T-helper 1 cell treated with Interleukin-12 subunit alpha and Interleukin-12 subunit beta and Interleukin-4 antibody, amounts not matched to agents 30 μg/mL and 1 μg/mL, for 36 hours (primary cell): ENCODE data around the gene ADIPOQ.
"Not testable (repeated sequence)": the region's sequence is repeated elsewhere in the genome, so short reads cannot be mapped to it uniquely, and the experiment has no call there.

Experiments used
- H3K27ac Mint-ChIP-seq: one replicate; pipeline ENCODE4 v1.8.0; 2021; ENCODE audit warnings: mild to moderate bottlenecking, mixed read lengths
- H3K27me3 Mint-ChIP-seq: one replicate; pipeline ENCODE4 v1.8.0; 2021; ENCODE audit warnings: low read depth, mixed read lengths
- H3K36me3 Mint-ChIP-seq: one replicate; pipeline ENCODE4 v1.8.0; 2021; ENCODE audit warnings: low read depth, mixed read lengths
- H3K4me1 Mint-ChIP-seq: one replicate; pipeline ENCODE4 v1.8.0; 2021; ENCODE audit warnings: low read depth, mixed read lengths
- H3K4me3 Mint-ChIP-seq: one replicate; pipeline ENCODE4 v1.8.0; 2021; ENCODE audit warnings: mild to moderate bottlenecking, moderate library complexity, mixed read lengths
- H3K9me3 Mint-ChIP-seq: one replicate; pipeline ENCODE4 v1.8.0; 2021; ENCODE audit warnings: mixed read lengths

ADIPOQ gene

DNA sequence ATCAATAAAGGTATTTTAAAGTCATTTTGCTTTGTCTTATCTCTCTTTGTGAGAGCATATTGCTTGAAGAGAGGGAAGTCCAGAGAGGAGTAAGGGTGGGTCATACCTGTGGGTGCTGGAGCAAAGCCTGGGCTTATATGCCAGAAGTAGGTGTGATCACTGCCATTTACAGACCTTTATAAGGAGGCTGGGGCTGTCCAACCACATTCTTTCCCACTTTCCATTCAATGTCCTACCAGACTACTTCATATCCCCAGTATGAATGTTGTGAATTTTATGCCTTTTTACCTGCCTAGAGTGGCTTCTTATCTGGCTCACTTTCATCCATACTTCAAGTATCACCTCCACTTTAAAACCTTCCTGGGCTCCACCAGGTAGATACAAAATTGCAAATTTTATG is 48.4 kb downstream of the ADIPOQ start:
- H3K36me3 Mint-ChIP-seq: no peaks in the 10 kb centered on the region
- H3K27me3 Mint-ChIP-seq: no peaks in the 10 kb centered on the region
- H3K4me1 Mint-ChIP-seq: peaks cover 5% of the 10 kb centered on the region
- H3K4me3 Mint-ChIP-seq: no peak overlapping the region
- no peaks in the 10 kb centered on the region for H3K9me3 Mint-ChIP-seq
- H3K27ac Mint-ChIP-seq: no peak overlapping the region

DNA sequence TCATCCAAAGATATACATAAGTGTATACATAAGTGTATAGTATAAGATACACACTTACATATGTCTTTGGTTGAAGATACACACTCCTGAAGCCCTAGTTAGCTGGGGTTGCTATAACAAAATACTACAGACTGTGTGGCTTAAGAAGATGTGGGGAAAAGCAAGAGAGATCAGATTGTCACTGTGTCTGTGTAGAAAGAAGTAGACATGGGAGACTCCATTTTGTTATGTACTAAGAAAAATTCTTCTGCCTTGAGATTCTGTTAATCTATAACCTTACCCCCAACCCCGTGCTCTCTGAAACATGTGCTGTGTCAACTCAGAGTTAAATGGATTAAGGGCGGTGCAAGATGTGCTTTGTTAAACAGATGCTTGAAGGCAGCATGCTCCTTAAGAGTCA is 50.6 kb downstream of the ADIPOQ start:
- H3K4me3 Mint-ChIP-seq, H3K27ac Mint-ChIP-seq, H3K27me3 Mint-ChIP-seq, H3K9me3 Mint-ChIP-seq, H3K36me3 Mint-ChIP-seq, H3K4me1 Mint-ChIP-seq: not testable (repeated sequence)

DNA sequence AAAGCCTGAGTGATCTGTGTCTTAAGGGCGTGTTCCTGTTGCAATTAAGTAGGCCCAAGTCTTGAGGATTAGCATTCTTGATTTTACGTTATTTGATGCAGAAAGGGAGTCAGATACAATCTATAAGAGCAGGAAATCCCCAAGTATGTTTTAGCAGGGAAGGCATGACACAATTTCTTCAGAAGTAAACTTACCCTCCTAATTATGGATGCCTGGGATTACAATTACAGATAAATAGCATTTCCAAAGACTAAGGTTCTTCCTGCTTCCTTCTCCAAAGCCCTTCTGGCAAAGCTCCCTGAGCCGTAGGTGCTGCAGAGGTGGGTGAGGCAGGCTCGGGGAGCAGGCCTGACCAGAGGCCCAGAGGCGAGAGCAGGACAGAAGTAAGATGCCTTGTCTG is 52.9 kb downstream of the ADIPOQ start:
- Mint-ChIP-seq H3K4me3 (no peak overlapping the region), H3K36me3 (peaks cover 4% of the 10 kb centered on the region), H3K9me3 (peaks cover 5% of the 10 kb centered on the region), H3K27ac (no peak overlapping the region), H3K27me3 (no peaks in the 10 kb centered on the region), H3K4me1 (peaks cover 9% of the 10 kb centered on the region)

DNA sequence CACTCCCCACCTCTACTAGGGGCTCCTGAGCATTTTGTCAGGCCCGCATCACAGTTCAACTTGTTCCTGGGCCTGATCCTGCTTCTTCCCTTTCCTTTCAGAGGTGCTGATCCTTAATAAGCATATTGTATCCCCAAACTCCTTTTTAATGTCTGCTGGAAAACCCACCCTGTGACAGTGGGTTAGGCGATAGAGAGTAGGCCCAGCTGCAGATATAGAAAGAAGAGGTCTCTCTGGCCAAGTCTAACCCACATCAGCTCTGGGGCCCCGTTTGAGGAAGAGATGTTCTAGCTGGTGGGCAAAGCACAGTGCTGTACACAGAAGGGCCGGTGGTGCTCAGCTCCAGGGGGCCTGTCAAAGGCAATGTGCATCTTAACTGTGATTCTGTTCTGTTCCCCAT is 53.5 kb downstream of the ADIPOQ start:
- Mint-ChIP-seq H3K27me3 (no peaks in the 10 kb centered on the region), H3K9me3 (peaks cover 5% of the 10 kb centered on the region), H3K4me1 (peaks cover 13% of the 10 kb centered on the region), H3K4me3 (no peak overlapping the region), H3K36me3 (peaks cover 4% of the 10 kb centered on the region), H3K27ac (no peak overlapping the region)

- peaks cover 5% of the 10 kb centered on the region for H3K9me3 Mint-ChIP-seq
- no peak overlapping the region for H3K4me3 Mint-ChIP-seq
- no peak overlapping the region for H3K27ac Mint-ChIP-seq
- H3K27me3 Mint-ChIP-seq: no peaks in the 10 kb centered on the region
- peaks cover 4% of the 10 kb centered on the region for H3K36me3 Mint-ChIP-seq
- peaks cover 19% of the 10 kb centered on the region for H3K4me1 Mint-ChIP-seq
Observed at GRCh38 chr3:186896875-186897274, 54.4 kb downstream of the ADIPOQ start.

GRCh38 chr3:186901135-186901734 is 58.7 kb downstream of the ADIPOQ start:
- Mint-ChIP-seq H3K36me3 (peaks cover 38% of the 10 kb centered on the region), H3K27ac (peak overlapping the region; percentile 68), H3K27me3 (no peaks in the 10 kb centered on the region), H3K4me1 (peaks cover 26% of the 10 kb centered on the region), H3K4me3 (no peak overlapping the region), H3K9me3 (peaks cover 43% of the 10 kb centered on the region)

DNA sequence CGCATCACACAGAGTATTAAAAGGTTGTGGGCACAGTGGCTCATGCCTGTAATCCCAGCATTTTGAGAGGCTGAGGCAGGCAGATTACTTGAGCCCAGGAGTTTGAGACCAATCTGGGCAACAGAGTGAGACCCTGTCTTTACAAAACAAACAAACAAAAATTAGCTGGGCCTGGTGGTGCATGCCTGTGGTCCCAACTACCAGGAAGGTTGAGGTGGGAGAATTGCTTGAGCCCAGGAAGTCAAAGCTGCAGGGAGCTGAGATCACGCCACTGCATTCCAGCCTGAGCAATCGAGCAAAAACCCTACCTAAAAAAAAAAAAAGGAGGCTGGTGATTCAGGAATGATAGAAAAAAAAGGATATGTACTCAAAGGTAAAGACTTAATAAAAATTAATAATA is 59.6 kb downstream of the ADIPOQ start:
- no peaks in the 10 kb centered on the region for H3K27me3 Mint-ChIP-seq
- no peak overlapping the region for H3K27ac Mint-ChIP-seq
- H3K9me3 Mint-ChIP-seq: peaks cover 52% of the 10 kb centered on the region
- no peak overlapping the region for H3K4me3 Mint-ChIP-seq
- peaks cover 47% of the 10 kb centered on the region for H3K36me3 Mint-ChIP-seq
- H3K4me1 Mint-ChIP-seq: peaks cover 25% of the 10 kb centered on the region

DNA sequence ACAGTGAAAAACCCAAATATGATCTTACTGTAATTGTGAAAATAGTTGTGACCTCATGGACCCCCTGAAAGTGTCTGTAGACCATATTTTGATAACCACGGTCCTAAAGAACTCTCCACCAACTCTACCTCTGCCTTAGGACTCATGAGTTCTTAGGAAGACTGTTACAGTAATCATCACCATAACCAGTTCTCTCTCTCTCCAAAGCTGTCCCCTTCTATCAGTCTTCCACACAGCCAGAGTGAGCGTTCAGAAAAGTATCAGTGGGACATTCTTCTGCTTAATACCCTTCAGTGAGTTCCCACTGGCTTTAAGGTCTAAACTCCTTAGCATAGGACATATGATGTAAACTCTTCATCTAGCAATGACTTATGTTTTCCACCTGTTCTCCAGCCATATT is 60.2 kb downstream of the ADIPOQ start:
- Mint-ChIP-seq H3K4me1 (peaks cover 25% of the 10 kb centered on the region), H3K27ac (peak overlapping the region; percentile 12), H3K36me3 (peaks cover 53% of the 10 kb centered on the region), H3K9me3 (peaks cover 58% of the 10 kb centered on the region), H3K4me3 (no peak overlapping the region), H3K27me3 (no peaks in the 10 kb centered on the region)

GRCh38 chr3:186903676-186904075 is 61.2 kb downstream of the ADIPOQ start:
- peaks cover 31% of the 10 kb centered on the region for H3K4me1 Mint-ChIP-seq
- peaks cover 68% of the 10 kb centered on the region for H3K9me3 Mint-ChIP-seq
- H3K36me3 Mint-ChIP-seq: peaks cover 63% of the 10 kb centered on the region
- not testable (repeated sequence) for H3K27me3 Mint-ChIP-seq, H3K4me3 Mint-ChIP-seq, H3K27ac Mint-ChIP-seq

- H3K27me3 Mint-ChIP-seq, H3K27ac Mint-ChIP-seq, H3K4me3 Mint-ChIP-seq: not testable (repeated sequence)
- Mint-ChIP-seq H3K9me3 (peaks cover 63% of the 10 kb centered on the region), H3K36me3 (peaks cover 66% of the 10 kb centered on the region), H3K4me1 (peaks cover 25% of the 10 kb centered on the region)
Observed at GRCh38 chr3:186907075-186907474, 64.6 kb downstream of the ADIPOQ start.
